Measurements from ENCODE around the gene SH2D2A. TPM values are rescaled to one million over a fixed set of nuclear protein-coding genes. Genes with fewer than 3 reads are reported as not detected.
A peak's percentile ranks its signal among the peaks of the same experiment; 100 is the strongest.

The SH2D2A gene
- total and polyA plus RNA-seq, 2 donors (not counting 1 experiment from before 2014, with no cell fraction given): 0.73 to 2.1 TPM

- Mint-ChIP-seq H3K27ac (no peak within 1 kb of the TSS), H3K27me3 (peaks cover 66% of the 10 kb centered on the region), H3K4me1 (peaks cover 18% of the 10 kb centered on the region), H3K4me3 (peak within 1 kb of the TSS; percentile 83), H3K9me3 (ENCODE audit: insufficient read depth) (no peaks in the 10 kb centered on the region)
- H3K4me1 ChIP-seq (ENCODE audit: control insufficient read depth in 2 of 2, insufficient read depth in 2 of 2, low read length in 2 of 2): peaks cover 23 to 30% of the 10 kb centered on the region in 2 donors
- no peak within 1 kb of the TSS for H3K27ac ChIP-seq (ENCODE audit: low read length in 2 of 2)
- WGBS (ENCODE audit: insufficient coverage): 15% methylated on average over 27 of the region's 39 CpGs
- ChIA-PET POLR2A (no interaction called here), CTCF (interaction anchor here (0.5 to 4.0 kb wide), 11 partner anchors 20 to 201 kb away, joined by 3 to 99 read pairs (median 4); partner anchors contain the start of genes ISG20L2 and METTL25B)
- no peak for TF ChIP-seq CTCF (IDR thresholded peaks at IDR 0.05)
- TF ChIP-seq EZH2 (IDR thresholded peaks at IDR 0.05; ENCODE audit: borderline replicate concordance, insufficient read depth, low read depth, low read length, poor library complexity, severe bottlenecking): no peak
- H3K9ac ChIP-seq (ENCODE audit: low read length): peak within 1 kb of the TSS; percentile 52
- no peak for ATAC-seq (ENCODE audit: low read depth)
- intact Hi-C loops (cut with micrococcal nuclease): no loop called here
- no peaks in the 10 kb centered on the region for H3K36me3 ChIP-seq (replicated peaks in 1 of 2; ENCODE audit: control extremely low read depth in 1 of 2, control insufficient read depth in 1 of 2, extremely low read depth in 1 of 2, insufficient read depth in 2 of 2, low read length in 1 of 2)
- peak within 1 kb of the TSS in 3 of 5 experiments; percentile 41 to 54 (median 48) for H3K4me3 ChIP-seq (ENCODE audit: control extremely low read depth in 1 of 5, extremely low read depth in 1 of 5, insufficient read depth in 1 of 5, low read depth in 2 of 5, low read length in 4 of 5)
- H3K9me3 ChIP-seq (ENCODE audit: control extremely low read depth in 1 of 3, control insufficient read depth in 2 of 3, insufficient read depth in 1 of 3, low read length in 2 of 3): peaks cover 0 to 3% (median 0%) of the 10 kb centered on the region in 3 donors
- no peaks in the 10 kb centered on the region for H4K20me1 ChIP-seq (ENCODE audit: control insufficient read depth, insufficient read depth, low read length, poor library complexity, severe bottlenecking)
- peaks cover 0 to 70% (median 38%) of the 10 kb centered on the region in 4 experiments for H3K27me3 ChIP-seq (replicated peaks in 1 of 4; ENCODE audit: control extremely low read depth in 1 of 4, control insufficient read depth in 3 of 4, insufficient read depth in 4 of 4, low read length in 3 of 4)
- H3K79me2 ChIP-seq (ENCODE audit: control insufficient read depth, insufficient read depth, low read length): no peaks in the 10 kb centered on the region
- peak within 1 kb of the TSS; percentile 93 for H3K4me2 ChIP-seq (replicated peaks; ENCODE audit: low read depth, low read length, poor library complexity, severe bottlenecking)
- DNase-seq: no peak
- H2AFZ ChIP-seq (ENCODE audit: insufficient read depth, low read depth, low read length, poor library complexity, severe bottlenecking): peak within 1 kb of the TSS; percentile 64
These were observed 42.4 kb upstream of the SH2D2A start, which contains the start of gene INSRR for GRCh38 chr1:156858959-156859522. TSS of gene INSRR (minus strand) at chr1:156859117. CDS start at chr1:156858621, 496 bp downstream.

- H3K4me3 Mint-ChIP-seq: peak overlapping the region; percentile 33
- TF ChIP-seq EZH2 (IDR thresholded peaks at IDR 0.05; ENCODE audit: borderline replicate concordance, insufficient read depth, low read depth, low read length, poor library complexity, severe bottlenecking): no peak
- TF ChIP-seq CTCF (IDR thresholded peaks at IDR 0.05): no peak
- no peak overlapping the region for H3K27ac Mint-ChIP-seq
- peaks cover 65% of the 10 kb centered on the region for H3K27me3 Mint-ChIP-seq
- WGBS (ENCODE audit: insufficient coverage): 55% methylated on average over 5 of the region's 5 CpGs
- peaks cover 0 to 69% (median 34%) of the 10 kb centered on the region in 4 experiments for H3K27me3 ChIP-seq (replicated peaks in 1 of 4; ENCODE audit: control extremely low read depth in 1 of 4, control insufficient read depth in 3 of 4, insufficient read depth in 4 of 4, low read length in 3 of 4)
- H3K4me2 ChIP-seq (replicated peaks; ENCODE audit: low read depth, low read length, poor library complexity, severe bottlenecking): no peak overlapping the region
- H3K9ac ChIP-seq (ENCODE audit: low read length): no peak overlapping the region
- H4K20me1 ChIP-seq (ENCODE audit: control insufficient read depth, insufficient read depth, low read length, poor library complexity, severe bottlenecking): no peaks in the 10 kb centered on the region
- no peak overlapping the region for H2AFZ ChIP-seq (ENCODE audit: insufficient read depth, low read depth, low read length, poor library complexity, severe bottlenecking)
- H3K9me3 ChIP-seq (ENCODE audit: control extremely low read depth in 1 of 3, control insufficient read depth in 2 of 3, insufficient read depth in 1 of 3, low read length in 2 of 3): peaks cover 0 to 3% (median 0%) of the 10 kb centered on the region in 3 donors
- H3K4me1 ChIP-seq (ENCODE audit: control insufficient read depth in 2 of 2, insufficient read depth in 2 of 2, low read length in 2 of 2): peaks cover 23 to 30% of the 10 kb centered on the region in 2 donors
- ChIA-PET CTCF (interaction anchor here (0.5 to 1.4 kb wide), 5 partner anchors 20 to 176 kb away, joined by 3 to 6 read pairs (median 4); no protein-coding TSS in a partner anchor), POLR2A (no interaction called here)
- no peak for ATAC-seq (ENCODE audit: low read depth)
- intact Hi-C loops (cut with micrococcal nuclease): no loop called here
- H3K9me3 Mint-ChIP-seq (ENCODE audit: insufficient read depth): no peaks in the 10 kb centered on the region
- H3K36me3 ChIP-seq (replicated peaks in 1 of 2; ENCODE audit: control extremely low read depth in 1 of 2, control insufficient read depth in 1 of 2, extremely low read depth in 1 of 2, insufficient read depth in 2 of 2, low read length in 1 of 2): no peaks in the 10 kb centered on the region
- H3K4me3 ChIP-seq (ENCODE audit: control extremely low read depth in 1 of 5, extremely low read depth in 1 of 5, insufficient read depth in 1 of 5, low read depth in 2 of 5, low read length in 4 of 5): no peak overlapping the region
- H3K79me2 ChIP-seq (ENCODE audit: control insufficient read depth, insufficient read depth, low read length): no peaks in the 10 kb centered on the region
- no peak overlapping the region for H3K27ac ChIP-seq (ENCODE audit: low read length in 2 of 2)
- H3K4me1 Mint-ChIP-seq: peaks cover 18% of the 10 kb centered on the region
- no peak for DNase-seq
These were observed 41.9 kb upstream of the SH2D2A start for GRCh38 chr1:156858555-156858956.

Data from B cell (primary cell).